MG63 (cell line): ENCODE measurements around the gene MYO10. TPM values are rescaled to one million over a fixed set of nuclear protein-coding genes. Genes with fewer than 3 reads are reported as not detected.

Source experiments
- DNase-seq: peaks from one replicate; pipeline ENCODE4 v3.0.0-alpha.2; 2020
- H3K27me3 ChIP-seq: fragments of 250-450 bp; sonication (Bioruptor Pico); 2 replicates; pipeline ENCODE4 v1.5.1; 2020; ENCODE audit warnings: mild to moderate bottlenecking, moderate library complexity
- H3K36me3 ChIP-seq: fragments of 250-450 bp; sonication (Bioruptor Pico); 2 replicates; pipeline ENCODE4 v1.5.1; 2020; ENCODE audit warnings: mild to moderate bottlenecking, moderate library complexity
- H3K4me3 ChIP-seq: fragments of 250-450 bp; sonication (Bioruptor Pico); 2 replicates; pipeline ENCODE4 v1.5.1; 2020; ENCODE audit warnings: mild to moderate bottlenecking, moderate library complexity
- H3K9me3 ChIP-seq: fragments of 250-450 bp; sonication (Bioruptor Pico); 2 replicates; pipeline ENCODE4 v1.5.1; 2020; ENCODE audit warnings: mild to moderate bottlenecking, moderate library complexity
- total RNA-seq: library from RNA; depleted of rRNA; stranded (reverse); fragments of >200 nt; shearing (Covaris generic); gene quantifications from 2 replicates; pipeline ENCODE4 v1.2.3, GENCODE V29; 2014; ENCODE audit warnings: low replicate concordance

Gene MYO10
- total RNA-seq, 1 experiment from 2014 or later = 55.0 TPM

- H3K9me3 ChIP-seq = no peaks in the 10 kb centered on the region
- no peaks in the 10 kb centered on the region for H3K27me3 ChIP-seq
- no peak overlapping the region for H3K4me3 ChIP-seq
- peaks cover 100% of the 10 kb centered on the region for H3K36me3 ChIP-seq
- no peak for DNase-seq
Measured at GRCh38 chr5:16685069-16685468, 251.0 kb downstream of the MYO10 start.

GRCh38 chr5:16681876-16682275, 254.2 kb downstream of the MYO10 start:
- DNase-seq = no peak

GRCh38 chr5:16679863-16680262, 256.2 kb downstream of the MYO10 start:
- H3K27me3 ChIP-seq = no peaks in the 10 kb centered on the region
- no peaks in the 10 kb centered on the region for H3K9me3 ChIP-seq
- no peak overlapping the region for H3K4me3 ChIP-seq
- H3K36me3 ChIP-seq = peaks cover 98% of the 10 kb centered on the region
- DNase-seq = no peak

More at GRCh38 chr5:16681876-16682275, 254.2 kb downstream of the MYO10 start:
- Histone ChIP-seq H3K9me3 (no peaks in the 10 kb centered on the region), H3K27me3 (no peaks in the 10 kb centered on the region), H3K36me3 (peaks cover 98% of the 10 kb centered on the region), H3K4me3 (no peak overlapping the region)

GRCh38 chr5:16679190-16679589, 256.9 kb downstream of the MYO10 start:
- DNase-seq = no peak
- no peaks in the 10 kb centered on the region for H3K27me3 ChIP-seq
- H3K9me3 ChIP-seq = no peaks in the 10 kb centered on the region
- peaks cover 98% of the 10 kb centered on the region for H3K36me3 ChIP-seq
- H3K4me3 ChIP-seq = no peak overlapping the region

GRCh38 chr5:16675806-16676205, 260.3 kb downstream of the MYO10 start:
- DNase-seq = no peak
- Histone ChIP-seq H3K27me3 (no peaks in the 10 kb centered on the region), H3K4me3 (no peak overlapping the region), H3K36me3 (peaks cover 98% of the 10 kb centered on the region), H3K9me3 (no peaks in the 10 kb centered on the region)

- no peaks in the 10 kb centered on the region for H3K9me3 ChIP-seq
- H3K36me3 ChIP-seq = peaks cover 98% of the 10 kb centered on the region
- H3K27me3 ChIP-seq = no peaks in the 10 kb centered on the region
- no peak overlapping the region for H3K4me3 ChIP-seq
- no peak for DNase-seq
Measured at GRCh38 chr5:16674750-16675149, 261.3 kb downstream of the MYO10 start.

GRCh38 chr5:16673241-16674201, 262.6 kb downstream of the MYO10 start:
- Histone ChIP-seq H3K27me3 (no peaks in the 10 kb centered on the region), H3K9me3 (no peaks in the 10 kb centered on the region), H3K36me3 (peaks cover 97% of the 10 kb centered on the region), H3K4me3 (no peak overlapping the region)
- DNase-seq = no peak

GRCh38 chr5:16671208-16671607, 264.9 kb downstream of the MYO10 start:
- H3K36me3 ChIP-seq = peaks cover 99% of the 10 kb centered on the region
- no peaks in the 10 kb centered on the region for H3K9me3 ChIP-seq
- H3K4me3 ChIP-seq = no peak overlapping the region
- H3K27me3 ChIP-seq = no peaks in the 10 kb centered on the region
- DNase-seq = no peak

GRCh38 chr5:16669776-16670175, 266.3 kb downstream of the MYO10 start:
- peaks cover 97% of the 10 kb centered on the region for H3K36me3 ChIP-seq
- no peak for DNase-seq
- no peaks in the 10 kb centered on the region for H3K27me3 ChIP-seq
- H3K4me3 ChIP-seq = no peak overlapping the region
- no peaks in the 10 kb centered on the region for H3K9me3 ChIP-seq

- Histone ChIP-seq H3K36me3 (peaks cover 97% of the 10 kb centered on the region), H3K27me3 (no peaks in the 10 kb centered on the region), H3K9me3 (no peaks in the 10 kb centered on the region), H3K4me3 (no peak overlapping the region)
- no peak for DNase-seq
Measured at GRCh38 chr5:16668631-16669030, 267.5 kb downstream of the MYO10 start.

GRCh38 chr5:16668194-16668593, 267.9 kb downstream of the MYO10 start:
- no peak for DNase-seq
- Histone ChIP-seq H3K27me3 (no peaks in the 10 kb centered on the region), H3K4me3 (no peak overlapping the region), H3K36me3 (peaks cover 96% of the 10 kb centered on the region), H3K9me3 (no peaks in the 10 kb centered on the region)

- peaks cover 90% of the 10 kb centered on the region for H3K36me3 ChIP-seq
- H3K9me3 ChIP-seq = no peaks in the 10 kb centered on the region
- no peak overlapping the region for H3K4me3 ChIP-seq
- DNase-seq = no peak
- no peaks in the 10 kb centered on the region for H3K27me3 ChIP-seq
Measured at GRCh38 chr5:16666883-16667398, 269.1 kb downstream of the MYO10 start.

- peaks cover 84% of the 10 kb centered on the region for H3K36me3 ChIP-seq
- no peak for DNase-seq
- H3K27me3 ChIP-seq = no peaks in the 10 kb centered on the region
- H3K9me3 ChIP-seq = no peaks in the 10 kb centered on the region
- no peak overlapping the region for H3K4me3 ChIP-seq
Measured at GRCh38 chr5:16666130-16666882, 269.8 kb downstream of the MYO10 start.

GRCh38 chr5:16665601-16666000, 270.5 kb downstream of the MYO10 start:
- Histone ChIP-seq H3K9me3 (no peaks in the 10 kb centered on the region), H3K27me3 (no peaks in the 10 kb centered on the region), H3K4me3 (no peak overlapping the region), H3K36me3 (peaks cover 76% of the 10 kb centered on the region)
- no peak for DNase-seq

GRCh38 chr5:16664368-16664767, 271.7 kb downstream of the MYO10 start:
- H3K36me3 ChIP-seq = peaks cover 64% of the 10 kb centered on the region
- H3K9me3 ChIP-seq = no peaks in the 10 kb centered on the region

GRCh38 chr5:16663840-16664239, 272.2 kb downstream of the MYO10 start:
- Histone ChIP-seq H3K27me3 (no peaks in the 10 kb centered on the region), H3K4me3 (no peak overlapping the region), H3K36me3 (peaks cover 60% of the 10 kb centered on the region), H3K9me3 (no peaks in the 10 kb centered on the region)
- no peak for DNase-seq

More at GRCh38 chr5:16664368-16664767, 271.7 kb downstream of the MYO10 start:
- Histone ChIP-seq H3K27me3 (no peaks in the 10 kb centered on the region), H3K4me3 (no peak overlapping the region)
- DNase-seq = no peak

GRCh38 chr5:16661713-16662112, 274.4 kb downstream of the MYO10 start:
- DNase-seq = no peak
- peaks cover 39% of the 10 kb centered on the region for H3K36me3 ChIP-seq
- H3K27me3 ChIP-seq = no peaks in the 10 kb centered on the region
- H3K4me3 ChIP-seq = no peak overlapping the region
- H3K9me3 ChIP-seq = no peaks in the 10 kb centered on the region
